Skeletal muscle tissue (tissue), 4 donors: Measurements from ENCODE around the gene ERAP2. TPM values are rescaled to one million over a fixed set of nuclear protein-coding genes. Genes with fewer than 3 reads are reported as not detected.
"Not testable (repeated sequence)": the region's sequence is repeated elsewhere in the genome, so short reads cannot be mapped to it uniquely, and the experiment has no call there.

ENCODE experiments used
- H3K27ac ChIP-seq: one replicate; pipeline ENCODE4 v1.7.0; 2013; ENCODE audit warnings: mild to moderate bottlenecking, low read depth, low read length, inconsistent platforms
- H3K27me3 ChIP-seq, 3 donors: one replicate each; pipeline ENCODE4 v1.7.0; 2013; ENCODE audit warnings: low read length in 3 of 3; ENCODE audit not compliant: control insufficient read depth in 3 of 3, insufficient read depth in 3 of 3
- H3K36me3 ChIP-seq, 3 donors: one replicate each; pipeline ENCODE4 v1.7.0; 2013; ENCODE audit warnings: low read length in 3 of 3; ENCODE audit not compliant: control insufficient read depth in 3 of 3, insufficient read depth in 3 of 3
- H3K4me1 ChIP-seq, 3 donors: one replicate each; pipeline ENCODE4 v1.7.0; 2013; ENCODE audit warnings: low read length in 3 of 3, mild to moderate bottlenecking in 3 of 3; ENCODE audit not compliant: control insufficient read depth in 3 of 3, insufficient read depth in 3 of 3
- H3K4me3 ChIP-seq, 3 donors: one replicate each; pipeline ENCODE4 v1.7.0; 2013; ENCODE audit warnings: low read length in 3 of 3
- H3K9ac ChIP-seq, 3 donors: one replicate each; pipeline ENCODE4 v1.7.0; 2013; ENCODE audit warnings: low read length in 3 of 3, mild to moderate bottlenecking in 3 of 3, moderate library complexity in 2 of 3, low read depth in 1 of 3
- H3K9me3 ChIP-seq, 3 donors: one replicate each; pipeline ENCODE4 v1.7.0; 2013; ENCODE audit warnings: low read length in 3 of 3; ENCODE audit not compliant: control insufficient read depth in 3 of 3
- total RNA-seq: library from RNA; depleted of rRNA; stranded (reverse); fragments of >200 nt; gene quantifications from one replicate; pipeline ENCODE4 v1.2.3, GENCODE V29; 2014
- donor health status: Osteomylitis.

Gene ERAP2, protein sequence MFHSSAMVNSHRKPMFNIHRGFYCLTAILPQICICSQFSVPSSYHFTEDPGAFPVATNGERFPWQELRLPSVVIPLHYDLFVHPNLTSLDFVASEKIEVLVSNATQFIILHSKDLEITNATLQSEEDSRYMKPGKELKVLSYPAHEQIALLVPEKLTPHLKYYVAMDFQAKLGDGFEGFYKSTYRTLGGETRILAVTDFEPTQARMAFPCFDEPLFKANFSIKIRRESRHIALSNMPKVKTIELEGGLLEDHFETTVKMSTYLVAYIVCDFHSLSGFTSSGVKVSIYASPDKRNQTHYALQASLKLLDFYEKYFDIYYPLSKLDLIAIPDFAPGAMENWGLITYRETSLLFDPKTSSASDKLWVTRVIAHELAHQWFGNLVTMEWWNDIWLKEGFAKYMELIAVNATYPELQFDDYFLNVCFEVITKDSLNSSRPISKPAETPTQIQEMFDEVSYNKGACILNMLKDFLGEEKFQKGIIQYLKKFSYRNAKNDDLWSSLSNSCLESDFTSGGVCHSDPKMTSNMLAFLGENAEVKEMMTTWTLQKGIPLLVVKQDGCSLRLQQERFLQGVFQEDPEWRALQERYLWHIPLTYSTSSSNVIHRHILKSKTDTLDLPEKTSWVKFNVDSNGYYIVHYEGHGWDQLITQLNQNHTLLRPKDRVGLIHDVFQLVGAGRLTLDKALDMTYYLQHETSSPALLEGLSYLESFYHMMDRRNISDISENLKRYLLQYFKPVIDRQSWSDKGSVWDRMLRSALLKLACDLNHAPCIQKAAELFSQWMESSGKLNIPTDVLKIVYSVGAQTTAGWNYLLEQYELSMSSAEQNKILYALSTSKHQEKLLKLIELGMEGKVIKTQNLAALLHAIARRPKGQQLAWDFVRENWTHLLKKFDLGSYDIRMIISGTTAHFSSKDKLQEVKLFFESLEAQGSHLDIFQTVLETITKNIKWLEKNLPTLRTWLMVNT
- total RNA-seq, result 20.9 TPM

DNA sequence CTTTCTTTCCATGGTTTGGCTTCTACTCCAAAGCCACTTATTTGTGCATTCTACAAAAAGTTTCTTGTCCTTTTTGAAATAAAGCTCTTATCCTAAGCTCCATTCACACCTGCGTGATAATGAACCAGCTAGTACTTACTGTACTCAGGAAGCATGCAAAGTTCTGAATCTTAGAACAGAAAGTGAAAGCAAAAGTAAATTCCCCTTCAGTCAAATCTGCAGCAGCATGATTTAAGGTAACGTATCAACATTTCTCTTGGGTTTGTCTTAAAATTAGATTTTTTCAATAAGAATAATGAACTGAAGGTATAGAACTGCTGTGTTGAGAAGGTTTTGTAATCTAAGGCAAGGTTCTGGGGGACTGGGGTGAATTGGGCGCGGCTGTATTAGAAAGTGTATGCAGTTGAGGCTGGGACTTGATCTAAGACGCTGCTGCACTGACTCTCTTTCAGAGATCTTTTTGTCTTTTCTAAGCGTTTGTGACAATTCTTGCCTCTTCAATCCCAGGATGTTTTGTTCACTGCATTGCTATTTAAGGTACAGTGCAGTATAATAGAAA, at the start of gene ERAP2:
Gene ERAP2, plus strand, starts transcription at position 209 of the 559 bp plus-strand sequence. CDS start 3,186 bp downstream, outside the sequence.
- H3K36me3 ChIP-seq, result peaks cover 0 to 8% (median 3%) of the 10 kb centered on the region in 3 donors
- H3K9ac ChIP-seq, result peak within 1 kb of the TSS; percentile 56 to 80 (median 78)
- H3K27me3 ChIP-seq, result no peaks in the 10 kb centered on the region
- peak within 1 kb of the TSS; percentile 78 to 91 (median 79) for H3K4me3 ChIP-seq
- peaks cover 8 to 13% (median 10%) of the 10 kb centered on the region in 3 donors for H3K4me1 ChIP-seq
- H3K27ac ChIP-seq, result peak within 1 kb of the TSS; percentile 56
- no peaks in the 10 kb centered on the region for H3K9me3 ChIP-seq

DNA sequence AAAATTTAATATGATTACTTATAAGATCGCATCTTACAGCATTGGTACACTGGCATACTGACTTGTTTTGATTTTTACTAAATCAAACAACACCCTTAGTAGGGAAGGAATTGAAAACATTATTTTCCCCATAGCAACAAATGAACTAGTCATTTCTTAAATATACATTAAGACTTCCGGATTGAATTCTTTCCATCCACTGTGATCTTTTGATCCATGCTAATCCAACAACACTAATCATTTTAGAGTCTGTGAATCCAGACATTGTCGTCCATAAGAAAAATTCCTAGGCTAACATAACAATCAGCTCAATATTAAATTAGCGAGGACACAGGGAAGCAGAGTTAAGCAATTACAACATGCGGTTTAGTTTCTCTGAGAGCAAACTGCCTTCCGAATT, 47.0 kb upstream of the ERAP2 start:
- Histone ChIP-seq H3K27me3 (peaks cover 0 to 4% (median 0%) of the 10 kb centered on the region in 3 donors), H3K9me3 (no peaks in the 10 kb centered on the region), H3K36me3 (no peaks in the 10 kb centered on the region), H3K4me3 (no peak overlapping the region), H3K4me1 (no peaks in the 10 kb centered on the region), H3K9ac (no peak overlapping the region), H3K27ac (no peak overlapping the region)

DNA sequence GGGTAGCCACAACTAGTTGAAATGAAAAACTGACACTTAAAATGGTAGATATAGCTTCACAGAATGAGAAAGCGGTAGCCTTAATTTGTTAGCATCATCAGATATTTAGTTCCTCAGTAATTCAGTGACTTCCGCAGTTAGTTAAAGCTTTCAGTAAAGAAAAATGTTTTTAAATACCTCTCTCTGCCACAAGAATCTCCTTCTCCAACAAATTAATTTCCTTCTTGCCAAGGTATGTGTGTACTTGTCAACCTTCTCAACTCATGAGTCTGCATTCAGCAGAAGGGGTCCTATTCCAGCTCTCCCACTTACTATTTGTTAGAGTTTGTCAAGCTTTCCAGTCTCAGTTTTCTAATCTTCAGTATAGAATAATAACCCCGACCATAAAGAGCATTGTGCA, 42.3 kb upstream of the ERAP2 start:
- H3K9me3 ChIP-seq, result no peaks in the 10 kb centered on the region
- H3K4me1 ChIP-seq, result no peaks in the 10 kb centered on the region
- H3K36me3 ChIP-seq, result no peaks in the 10 kb centered on the region
- H3K27ac ChIP-seq, result no peak overlapping the region
- H3K27me3 ChIP-seq, result no peaks in the 10 kb centered on the region
- H3K4me3 ChIP-seq, result no peak overlapping the region
- H3K9ac ChIP-seq, result no peak overlapping the region

DNA sequence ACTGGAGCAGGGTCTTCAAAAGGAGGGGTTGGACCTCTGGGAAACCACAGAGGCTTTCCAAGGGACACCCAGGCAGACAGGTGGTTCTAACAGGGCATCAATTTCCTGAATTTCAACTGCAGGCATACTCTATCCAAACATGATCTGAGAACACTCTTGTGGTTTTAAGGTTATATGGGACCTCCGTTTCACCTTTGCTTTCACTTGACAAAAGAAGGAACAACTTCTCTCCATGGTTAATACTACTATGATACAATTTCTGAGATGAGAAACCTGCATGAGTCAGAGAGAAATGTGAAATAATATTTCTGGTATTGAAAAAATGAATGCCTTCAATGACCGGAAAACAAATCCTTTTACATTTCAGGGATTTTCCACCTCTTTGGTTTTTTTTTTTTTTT, 40.5 kb upstream of the ERAP2 start:
- Histone ChIP-seq H3K27me3 (no peaks in the 10 kb centered on the region), H3K9ac (no peak overlapping the region), H3K36me3 (no peaks in the 10 kb centered on the region), H3K4me3 (no peak overlapping the region), H3K4me1 (no peaks in the 10 kb centered on the region), H3K9me3 (no peaks in the 10 kb centered on the region), H3K27ac (no peak overlapping the region)

DNA sequence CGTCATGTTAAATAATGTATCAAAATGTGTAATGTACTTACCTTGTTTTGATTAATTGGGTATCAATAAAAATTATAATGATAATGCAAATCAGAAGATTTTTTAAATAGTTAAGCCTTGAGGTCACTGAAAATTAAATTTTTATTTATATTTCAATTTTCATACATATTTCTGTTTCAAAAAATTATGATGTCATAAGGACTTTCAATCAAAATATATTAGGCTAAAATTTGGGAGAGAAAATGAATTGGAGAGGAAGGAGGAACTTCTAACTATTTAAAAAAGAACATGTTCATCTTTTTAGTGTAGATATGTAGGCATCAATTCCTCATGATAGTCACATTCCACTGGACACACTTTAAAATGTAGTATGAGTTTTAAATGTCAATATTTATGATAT, 39.5 kb upstream of the ERAP2 start:
- no peak overlapping the region for H3K9ac ChIP-seq
- no peaks in the 10 kb centered on the region for H3K27me3 ChIP-seq
- no peaks in the 10 kb centered on the region for H3K9me3 ChIP-seq
- no peaks in the 10 kb centered on the region for H3K36me3 ChIP-seq
- no peak overlapping the region for H3K4me3 ChIP-seq
- no peak overlapping the region for H3K27ac ChIP-seq
- H3K4me1 ChIP-seq, result no peaks in the 10 kb centered on the region

DNA sequence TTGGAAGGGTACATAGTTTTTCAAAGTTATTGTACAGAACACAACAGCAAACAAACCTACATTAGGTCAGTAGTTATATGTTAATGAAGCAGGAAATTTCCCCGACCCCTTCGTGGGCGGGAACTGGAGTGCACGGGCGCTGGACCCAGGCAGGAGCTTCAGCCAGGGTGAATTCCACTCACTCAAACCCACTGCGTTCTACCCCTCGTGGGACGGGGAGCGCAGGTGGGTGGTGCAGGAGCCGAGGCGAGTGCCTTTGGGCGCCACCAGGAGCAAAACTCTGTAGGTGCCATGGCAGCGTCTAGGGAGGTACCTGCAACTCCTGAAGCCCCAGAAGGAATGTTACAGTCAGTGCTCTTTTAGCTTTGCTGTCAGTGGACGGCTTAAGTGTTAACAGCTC, 39.0 kb upstream of the ERAP2 start:
- no peaks in the 10 kb centered on the region for H3K4me1 ChIP-seq
- H3K4me3 ChIP-seq, result no peak overlapping the region
- no peaks in the 10 kb centered on the region for H3K36me3 ChIP-seq
- H3K27me3 ChIP-seq, result no peaks in the 10 kb centered on the region
- no peaks in the 10 kb centered on the region for H3K9me3 ChIP-seq
- no peak overlapping the region for H3K9ac ChIP-seq
- no peak overlapping the region for H3K27ac ChIP-seq

DNA sequence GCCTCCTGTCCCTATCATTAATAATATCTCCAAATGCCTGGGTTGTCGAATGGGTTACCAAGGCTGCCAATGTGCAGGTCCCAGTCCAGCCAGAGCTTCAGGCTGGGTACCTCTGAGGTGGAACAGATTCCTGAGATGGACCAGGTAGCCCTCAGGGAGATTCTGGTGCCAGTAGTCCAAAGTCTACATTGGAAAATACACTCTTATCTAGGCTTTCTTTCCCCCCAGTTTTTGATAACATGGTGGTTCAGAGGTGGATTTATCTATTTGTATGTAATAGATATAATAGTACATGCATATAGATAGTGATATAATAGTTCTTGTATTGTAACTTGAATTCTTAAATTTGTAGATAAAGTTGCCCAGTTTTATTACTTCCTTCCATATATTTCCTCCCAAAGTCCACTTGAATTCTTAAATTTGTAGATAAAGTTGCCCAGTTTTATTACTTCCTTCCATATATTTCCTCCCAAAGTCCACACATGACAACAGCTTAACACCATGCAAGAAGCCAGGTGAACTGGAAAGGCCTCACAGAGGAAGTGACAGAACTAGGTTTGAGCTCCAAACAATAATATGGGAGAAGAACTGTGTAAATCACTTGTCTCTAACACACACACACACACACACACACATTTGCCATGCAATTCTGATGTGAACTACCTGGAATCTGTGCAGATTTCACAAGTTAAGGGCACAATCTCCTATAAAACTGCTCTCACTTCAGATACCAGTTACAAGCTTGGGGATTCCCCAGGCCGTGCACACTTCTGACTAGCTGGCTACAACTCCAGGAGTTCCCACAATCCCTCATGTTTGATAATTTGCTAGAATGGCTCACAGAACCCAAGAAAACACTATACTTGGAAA, 37.9 kb upstream of the ERAP2 start:
- Histone ChIP-seq H3K27ac (no peak overlapping the region), H3K9me3 (no peaks in the 10 kb centered on the region)

DNA sequence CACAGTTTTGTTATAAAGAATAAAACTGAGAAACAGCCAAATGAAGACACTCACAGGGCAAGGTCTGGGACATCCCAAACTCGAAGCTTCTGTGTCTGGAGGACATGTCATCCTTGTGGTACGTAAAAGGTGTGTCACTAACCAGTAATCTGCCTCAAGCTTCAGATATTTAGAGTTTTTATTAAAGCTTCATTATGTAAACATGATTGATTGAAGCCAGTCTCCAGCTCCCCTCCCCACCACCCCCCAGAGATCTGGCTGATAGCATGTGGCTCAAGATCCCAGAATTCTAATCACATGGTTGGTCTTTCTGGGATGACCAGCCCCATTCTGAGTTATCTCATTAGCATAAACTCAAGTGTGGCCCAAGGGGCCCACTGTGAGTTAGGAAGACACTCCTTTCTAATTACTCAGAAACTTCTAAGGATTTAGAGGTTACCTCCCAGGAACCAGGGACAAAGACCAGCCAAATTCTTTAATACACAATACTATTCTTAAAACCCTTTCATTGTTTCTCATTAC, 37.2 kb upstream of the ERAP2 start:
- no peak overlapping the region for H3K9ac ChIP-seq
- H3K9me3 ChIP-seq, result no peaks in the 10 kb centered on the region
- no peak overlapping the region for H3K4me3 ChIP-seq
- H3K4me1 ChIP-seq, result no peaks in the 10 kb centered on the region
- H3K27ac ChIP-seq, result no peak overlapping the region
- no peaks in the 10 kb centered on the region for H3K27me3 ChIP-seq
- no peaks in the 10 kb centered on the region for H3K36me3 ChIP-seq

More for the DNA sequence above, 37.9 kb upstream of the ERAP2 start:
- no peak overlapping the region for H3K4me3 ChIP-seq
- no peak overlapping the region for H3K9ac ChIP-seq
- no peaks in the 10 kb centered on the region for H3K36me3 ChIP-seq
- H3K27me3 ChIP-seq, result no peaks in the 10 kb centered on the region
- H3K4me1 ChIP-seq, result no peaks in the 10 kb centered on the region

DNA sequence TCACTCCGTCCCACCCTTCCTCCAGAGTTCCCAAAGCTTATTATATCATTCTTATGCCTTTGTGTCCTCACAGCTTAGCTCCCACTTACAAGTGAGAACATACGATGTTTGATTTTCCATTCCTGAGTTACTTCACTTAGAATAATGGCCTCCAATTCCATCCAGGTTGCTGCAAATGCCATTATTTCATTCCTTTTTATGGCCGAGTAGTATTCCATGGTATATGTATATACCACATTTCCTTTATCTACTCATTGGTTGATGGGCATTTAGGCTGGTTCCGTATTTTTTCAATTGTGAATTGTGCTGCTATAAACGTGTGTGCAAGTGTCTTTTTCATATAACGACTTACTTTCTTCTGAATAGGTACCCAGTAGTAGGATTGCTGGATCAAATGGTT, 34.4 kb upstream of the ERAP2 start:
- not testable (repeated sequence) for H3K36me3 ChIP-seq, H3K27me3 ChIP-seq, H3K27ac ChIP-seq, H3K4me3 ChIP-seq, H3K4me1 ChIP-seq, H3K9me3 ChIP-seq, H3K9ac ChIP-seq
